K562 (cell line): ENCODE measurements around the gene CLN5. TPM values are rescaled to one million over a fixed set of nuclear protein-coding genes. Genes with fewer than 3 reads are reported as not detected.

ENCODE experiments used
- ATAC-seq: fragments of 200-7000 bp; cut with Tn5 transposase; 3 replicates; pipeline ENCODE4 v1.9.1; 2020; ENCODE audit warnings: moderate library complexity
- BruUV-seq: library from RNA; stranded (reverse); fragments of 400-500 nt; replicated peaks from 2 replicates; lab custom pipeline; 2021; lab: Mats Ljungman, UMichigan
- CTCF ChIA-PET: fragments of 300-600 bp; formaldehyde crosslinking; extraction: SDS; loops from one replicate; lab custom pipeline; 2021; ENCODE audit warnings: low intra/inter-chr PET ratio; lab: Yijun Ruan, JAX
- POLR2A ChIA-PET: fragments of 300-600, 350-650 bp; sonication (Branson Sonifier 250); formaldehyde crosslinking; extraction: SDS; loops from one replicate; lab custom pipeline; 2021; ENCODE audit warnings: antibody characterized with exemption, inconsistent platforms; lab: Yijun Ruan, JAX
- DNase-seq, 4 experiments: peaks; one replicate each; pipeline versions ENCODE4 v3.0.0 to v3.0.0-alpha.2; 2011 to 2018; ENCODE audit warnings: low spot score in 3 of 4, mixed read lengths in 3 of 4; ENCODE audit errors: extremely low read depth in 1 of 4
- FAIRE-seq: peaks from 2 replicates; lab custom pipeline; 2011; peaks lifted over from hg19 to GRCh38; lab: Jason Lieb, UNC
- H2AFZ ChIP-seq: 2 replicates; pipeline ENCODE4 v1.6.0; 2011; ENCODE audit warnings: low read depth, low read length, control low read depth, inconsistent platforms
- H3K27ac ChIP-seq: fragments of 200-600 bp; 3 replicates; pipeline ENCODE4 v1.8.0; 2011; ENCODE audit warnings: low read depth, mild to moderate bottlenecking, control low read depth, inconsistent platforms, low read length, moderate library complexity, mixed read lengths; ENCODE audit errors: extremely low read depth
- H3K27me3 ChIP-seq, 2 experiments: fragments of 300-600 bp in 1 of 2; 2 replicates in 1 of 2; 3 replicates in 1 of 2; pipeline versions ENCODE4 v1.6.0 to v1.8.0; 2011; ENCODE audit warnings: inconsistent platforms in 2 of 2, low read length in 2 of 2, mild to moderate bottlenecking in 1 of 2, mixed read lengths in 1 of 2, moderate library complexity in 1 of 2; ENCODE audit not compliant: control insufficient read depth in 2 of 2, insufficient read depth in 2 of 2
- H3K36me3 ChIP-seq: fragments of 300-600 bp; 3 replicates; pipeline ENCODE4 v1.8.0; 2011; ENCODE audit warnings: mild to moderate bottlenecking, low read length, inconsistent platforms; ENCODE audit not compliant: control insufficient read depth, insufficient read depth
- H3K4me1 ChIP-seq, 2 experiments: fragments of 200-600 bp in 1 of 2; replicated peaks in 1 of 2; 2 replicates in 1 of 2; 3 replicates in 1 of 2; pipeline versions ENCODE4 v1.5.1 to v1.8.0; 2011; ENCODE audit warnings: inconsistent platforms in 2 of 2, low read length in 2 of 2, mild to moderate bottlenecking in 1 of 2, mixed read lengths in 1 of 2, moderate library complexity in 1 of 2; ENCODE audit not compliant: control insufficient read depth in 2 of 2, insufficient read depth in 2 of 2
- H3K4me2 ChIP-seq: 2 replicates; pipeline ENCODE4 v1.6.1; 2011; ENCODE audit warnings: low read length, control low read depth, inconsistent platforms, mixed read lengths; ENCODE audit not compliant: insufficient read depth
- H3K4me3 ChIP-seq: fragments of 200-600 bp; sonication (generic), shearing (Covaris generic); 2 replicates; pipeline ENCODE4 v1.5.1; 2016; ENCODE audit warnings: control low read depth, inconsistent platforms
- H3K79me2 ChIP-seq: fragments of 200-600 bp; 3 replicates; pipeline ENCODE4 v1.8.0; 2011; ENCODE audit warnings: low read length, inconsistent platforms; ENCODE audit not compliant: control insufficient read depth, insufficient read depth
- H3K9ac ChIP-seq, 2 experiments: 2 replicates each; pipeline versions ENCODE4 v1.6.0 to v1.6.1; 2011; ENCODE audit warnings: low read depth in 2 of 2, low read length in 2 of 2, control low read depth in 1 of 2, inconsistent platforms in 1 of 2, mild to moderate bottlenecking in 1 of 2, mixed read lengths in 1 of 2; ENCODE audit not compliant: insufficient read depth in 1 of 2
- H3K9me1 ChIP-seq: one replicate; pipeline ENCODE4 v1.6.0; 2011; ENCODE audit warnings: inconsistent platforms, mild to moderate bottlenecking, low read length, moderate library complexity; ENCODE audit not compliant: control insufficient read depth, insufficient read depth
- H3K9me3 ChIP-seq: replicated peaks from 2 replicates; pipeline ENCODE4 v1.5.1; 2011; ENCODE audit warnings: low read depth, low read length, inconsistent platforms; ENCODE audit not compliant: control insufficient read depth, insufficient read depth
- H4K20me1 ChIP-seq: replicated peaks from 2 replicates; pipeline ENCODE4 v1.6.1; 2011; ENCODE audit warnings: low read length, inconsistent platforms, mixed read lengths; ENCODE audit not compliant: control insufficient read depth, insufficient read depth
- WGBS: fragments of 100-300 bp; shearing (Covaris generic); methylation state at CpG from one replicate; pipeline ENCODE4 v1.1.6; 2016; ENCODE audit warnings: low coverage, mixed read lengths; ENCODE audit not compliant: insufficient coverage; ENCODE audit errors: missing lambda C conversion rate; 5-methylcytosine and 5-hydroxymethylcytosine counted together
- in situ Hi-C: fragments of 300-500 bp; cut with MboI; formaldehyde crosslinking; loops from 4 replicates; pipeline ENCODE4 v1.15.0; 2018; ENCODE audit warnings: inconsistent platforms, mixed read lengths
- intact Hi-C: fragments of 100-400 bp; cut with micrococcal nuclease; formaldehyde crosslinking; loops from 2 replicates; pipeline ENCODE4 v1.14.2; 2022
- polyA plus RNA-seq, 8 experiments: library from polyadenylated mRNA; depleted of rRNA in 4 of 8; stranded (reverse) in 5 of 8; unstranded in 3 of 8; fragments of >200 nt; fragmentation: Nextera tagmentation in 2 of 8; fragmentation: Illumina TruSeq in 1 of 8; extraction: Ambion mirVana in 2 of 8; extraction: Trizol in 1 of 8; gene quantifications; 2 replicates each; pipeline versions ENCODE4 v1.2.1 to v1.2.3, GENCODE V29; 2011 to 2014; ENCODE audit warnings: inconsistent platforms in 1 of 8, missing spikeins in 1 of 8
- total RNA-seq, 7 experiments: library from RNA; depleted of rRNA in 6 of 7; stranded (reverse); fragments of >200 nt in 6 of 7; fragmentation: Illumina TruSeq in 2 of 7; extraction: Trizol in 2 of 7; gene quantifications; 2 replicates each; pipeline versions ENCODE4 v1.2.1 to v1.2.3, GENCODE V29; 2011 to 2021; ENCODE audit warnings: low replicate concordance in 1 of 7
- TF ChIP-seq, protein P1 (sequence below): fragments of 250-450 bp; sonication (Bioruptor Pico); IDR thresholded peaks from 2 replicates; pipeline ENCODE4 v1.5.1; 2021; ENCODE audit warnings: mild to moderate bottlenecking
- TF ChIP-seq, protein P2 (sequence below), 2 experiments: fragments of 450-650 bp; formaldehyde crosslinking in 1 of 2; IDR thresholded peaks; 2 replicates each; pipeline versions ENCODE4 v1.4.0 to v1.6.1; 2014 to 2020; ENCODE audit warnings: mild to moderate bottlenecking in 2 of 2, borderline replicate concordance in 1 of 2, low read depth in 1 of 2

Gene CLN5
- total and polyA plus RNA-seq, 9 of the 15 experiments (the other 6 are each of a cell fraction or from before 2014, with no cell fraction given), result 4.6 to 11.5 (median 7.2) TPM

DNA sequence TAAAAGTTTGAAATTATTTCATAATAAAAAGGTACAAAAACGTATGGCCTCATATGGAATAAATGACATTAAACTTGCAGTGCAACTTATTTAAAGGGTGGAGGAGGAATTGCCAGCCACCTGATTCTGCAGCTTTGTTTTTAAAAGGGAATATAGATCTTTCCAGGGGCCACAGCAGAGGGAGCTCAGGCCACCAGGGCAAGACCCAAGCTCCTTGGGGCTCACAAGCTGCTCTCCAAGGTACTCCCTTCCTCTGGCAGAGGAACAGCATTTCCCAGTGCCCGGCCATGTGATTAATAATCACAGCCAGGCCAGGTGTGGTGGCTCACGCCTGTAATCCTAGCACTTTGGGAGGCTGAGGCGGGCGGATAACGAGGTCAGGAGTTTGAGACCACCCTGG, 37.3 kb upstream of the CLN5 start:
- no TSS peak for BruUV-seq
- WGBS, result 0% methylated on average over 1 of the region's 6 CpGs
- Histone ChIP-seq H3K79me2 (no peaks in the 10 kb centered on the region), H3K9ac (no peak overlapping the region), H3K27me3 (peaks cover 0 to under 1% of the 10 kb centered on the region in 2 experiments; a peak in 2 of 5 replicates), H3K36me3 (no peaks in the 10 kb centered on the region), H2AFZ (no peak overlapping the region), H3K4me3 (no peak overlapping the region), H3K9me3 (no peaks in the 10 kb centered on the region), H3K27ac (no peak overlapping the region), H3K4me1 (no peaks in the 10 kb centered on the region), H3K9me1 (no peaks in the 10 kb centered on the region), H3K4me2 (no peak overlapping the region), H4K20me1 (no peaks in the 10 kb centered on the region)
- intact Hi-C loops (no loop called here), in situ Hi-C loops (no loop called here)
- POLR2A ChIA-PET, result interaction anchor here (0.7 to 1.2 kb wide), 2 partner anchors 15 to 73 kb away, joined by 3 read pairs; no protein-coding TSS in a partner anchor
- DNase-seq, result no peak
- ATAC-seq, result no peak
- TF ChIP-seq, protein P1, sequence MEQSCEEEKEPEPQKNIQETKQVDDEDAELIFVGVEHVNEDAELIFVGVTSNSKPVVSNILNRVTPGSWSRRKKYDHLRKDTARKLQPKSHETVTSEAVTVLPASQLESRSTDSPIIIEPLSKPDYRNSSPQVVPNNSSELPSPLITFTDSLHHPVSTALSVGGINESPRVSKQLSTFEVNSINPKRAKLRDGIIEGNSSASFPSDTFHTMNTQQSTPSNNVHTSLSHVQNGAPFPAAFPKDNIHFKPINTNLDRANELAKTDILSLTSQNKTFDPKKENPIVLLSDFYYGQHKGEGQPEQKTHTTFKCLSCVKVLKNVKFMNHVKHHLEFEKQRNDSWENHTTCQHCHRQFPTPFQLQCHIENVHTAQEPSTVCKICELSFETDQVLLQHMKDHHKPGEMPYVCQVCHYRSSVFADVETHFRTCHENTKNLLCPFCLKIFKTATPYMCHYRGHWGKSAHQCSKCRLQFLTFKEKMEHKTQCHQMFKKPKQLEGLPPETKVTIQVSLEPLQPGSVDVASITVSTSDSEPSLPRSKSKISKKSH (CRISPR knock-in tag), result no peak
- TF ChIP-seq, protein P2, sequence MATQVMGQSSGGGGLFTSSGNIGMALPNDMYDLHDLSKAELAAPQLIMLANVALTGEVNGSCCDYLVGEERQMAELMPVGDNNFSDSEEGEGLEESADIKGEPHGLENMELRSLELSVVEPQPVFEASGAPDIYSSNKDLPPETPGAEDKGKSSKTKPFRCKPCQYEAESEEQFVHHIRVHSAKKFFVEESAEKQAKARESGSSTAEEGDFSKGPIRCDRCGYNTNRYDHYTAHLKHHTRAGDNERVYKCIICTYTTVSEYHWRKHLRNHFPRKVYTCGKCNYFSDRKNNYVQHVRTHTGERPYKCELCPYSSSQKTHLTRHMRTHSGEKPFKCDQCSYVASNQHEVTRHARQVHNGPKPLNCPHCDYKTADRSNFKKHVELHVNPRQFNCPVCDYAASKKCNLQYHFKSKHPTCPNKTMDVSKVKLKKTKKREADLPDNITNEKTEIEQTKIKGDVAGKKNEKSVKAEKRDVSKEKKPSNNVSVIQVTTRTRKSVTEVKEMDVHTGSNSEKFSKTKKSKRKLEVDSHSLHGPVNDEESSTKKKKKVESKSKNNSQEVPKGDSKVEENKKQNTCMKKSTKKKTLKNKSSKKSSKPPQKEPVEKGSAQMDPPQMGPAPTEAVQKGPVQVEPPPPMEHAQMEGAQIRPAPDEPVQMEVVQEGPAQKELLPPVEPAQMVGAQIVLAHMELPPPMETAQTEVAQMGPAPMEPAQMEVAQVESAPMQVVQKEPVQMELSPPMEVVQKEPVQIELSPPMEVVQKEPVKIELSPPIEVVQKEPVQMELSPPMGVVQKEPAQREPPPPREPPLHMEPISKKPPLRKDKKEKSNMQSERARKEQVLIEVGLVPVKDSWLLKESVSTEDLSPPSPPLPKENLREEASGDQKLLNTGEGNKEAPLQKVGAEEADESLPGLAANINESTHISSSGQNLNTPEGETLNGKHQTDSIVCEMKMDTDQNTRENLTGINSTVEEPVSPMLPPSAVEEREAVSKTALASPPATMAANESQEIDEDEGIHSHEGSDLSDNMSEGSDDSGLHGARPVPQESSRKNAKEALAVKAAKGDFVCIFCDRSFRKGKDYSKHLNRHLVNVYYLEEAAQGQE (IDR thresholded peaks at IDR 0.05; ENCODE audit: borderline replicate concordance), result peak; percentile 70
- TF ChIP-seq, protein P2 (CRISPR knock-in tag; IDR thresholded peaks at IDR 0.05; ENCODE audit: low read depth), result no peak
- FAIRE-seq, result no peak
- CTCF ChIA-PET, result no interaction called here
